WTC11 (cell line): ENCODE results near the gene GPR39. TPM values are rescaled to one million over a fixed set of nuclear protein-coding genes. Genes with fewer than 3 reads are reported as not detected.

ENCODE experiments used
- ATAC-seq: fragments of 200-7000 bp; cut with Tn5 transposase; 2 replicates; pipeline ENCODE4 v1.10.0; 2021; ENCODE audit warnings: mild to moderate bottlenecking, moderate library complexity
- CTCF ChIA-PET: fragments of 300-600 bp; sonication (Branson Sonifier 250); formaldehyde crosslinking; loops from one replicate; lab custom pipeline; 2021; ENCODE audit warnings: antibody characterized with exemption; lab: Charles Lee
- POLR2A ChIA-PET: fragments of 350-600 bp; sonication (Branson Sonifier 250); formaldehyde crosslinking; loops from one replicate; lab custom pipeline; 2021; ENCODE audit warnings: antibody characterized with exemption; lab: Charles Lee
- DNase-seq: peaks from one replicate; pipeline ENCODE4 v3.0.0; 2021; ENCODE audit warnings: low spot score
- H3K27ac Mint-ChIP-seq: 2 replicates; pipeline ENCODE4 v1.8.0; 2021; ENCODE audit warnings: mixed read lengths
- H3K27me3 Mint-ChIP-seq: 2 replicates; pipeline ENCODE4 v1.8.0; 2021; ENCODE audit warnings: low read depth, mild to moderate bottlenecking, moderate library complexity, mixed read lengths
- H3K36me3 Mint-ChIP-seq: 2 replicates; pipeline ENCODE4 v1.8.0; 2021; ENCODE audit warnings: mixed read lengths
- H3K4me1 Mint-ChIP-seq: 2 replicates; pipeline ENCODE4 v1.8.0; 2022; ENCODE audit warnings: mixed read lengths
- H3K4me3 Mint-ChIP-seq: 2 replicates; pipeline ENCODE4 v1.8.0; 2021; ENCODE audit warnings: mild to moderate bottlenecking, moderate library complexity, mixed read lengths
- H3K9me3 Mint-ChIP-seq: 2 replicates; pipeline ENCODE4 v1.8.0; 2021; ENCODE audit warnings: mixed read lengths
- CREB1 ChIP-seq: sonication (generic); formaldehyde crosslinking; IDR thresholded peaks from 2 replicates; pipeline ENCODE4 v1.8.0; 2023; ENCODE audit warnings: mild to moderate bottlenecking, missing genetic modification reagents
- MYBL2 ChIP-seq: sonication (generic); formaldehyde crosslinking; IDR thresholded peaks from 2 replicates; pipeline ENCODE4 v1.8.1; 2023; ENCODE audit warnings: mild to moderate bottlenecking, moderate library complexity, missing genetic modification reagents
- NFE2L1 ChIP-seq: sonication (generic); formaldehyde crosslinking; IDR thresholded peaks from 2 replicates; pipeline ENCODE4 v1.8.1; 2023; ENCODE audit warnings: missing genetic modification reagents
- PRRX2 ChIP-seq: fragments of 250-450 bp; sonication (Bioruptor Pico); IDR thresholded peaks from 2 replicates; pipeline ENCODE4 v1.8.0; 2021; ENCODE audit warnings: mild to moderate bottlenecking
- SMAD4 ChIP-seq: sonication (generic); formaldehyde crosslinking; IDR thresholded peaks from 2 replicates; pipeline ENCODE4 v1.8.0; 2022; ENCODE audit warnings: mild to moderate bottlenecking, missing genetic modification reagents
- TCF7 ChIP-seq: sonication (generic); formaldehyde crosslinking; IDR thresholded peaks from 2 replicates; pipeline ENCODE4 v1.8.0; 2022; ENCODE audit warnings: mild to moderate bottlenecking, low read depth, missing genetic modification reagents, moderate library complexity
- TEAD1 ChIP-seq: sonication (generic); formaldehyde crosslinking; IDR thresholded peaks from 2 replicates; pipeline ENCODE4 v1.8.0; 2022; ENCODE audit warnings: mild to moderate bottlenecking, missing genetic modification reagents
- ZNF219 ChIP-seq: sonication (generic); formaldehyde crosslinking; IDR thresholded peaks from 2 replicates; pipeline ENCODE4 v1.8.0; 2023; ENCODE audit warnings: missing genetic modification reagents, mild to moderate bottlenecking, borderline replicate concordance
- ZNF317 ChIP-seq: sonication (generic); formaldehyde crosslinking; IDR thresholded peaks from 2 replicates; pipeline ENCODE4 v1.8.1; 2023; ENCODE audit warnings: low read depth, mild to moderate bottlenecking, moderate library complexity, missing genetic modification reagents, borderline replicate concordance
- total RNA-seq: library from RNA; stranded (reverse); gene quantifications from 3 replicates; pipeline ENCODE4 v1.2.3, GENCODE V29; 2021
- TF ChIP-seq, protein P1 (sequence below): sonication (generic); formaldehyde crosslinking; IDR thresholded peaks from 2 replicates; pipeline ENCODE4 v1.8.0; 2022; ENCODE audit warnings: mild to moderate bottlenecking, missing genetic modification reagents
- TF ChIP-seq, protein P2 (sequence below): sonication (generic); formaldehyde crosslinking; IDR thresholded peaks from 2 replicates; pipeline ENCODE4 v1.8.1; 2023; ENCODE audit warnings: mild to moderate bottlenecking, missing genetic modification reagents
- TF ChIP-seq, protein P3 (sequence below): sonication (generic); formaldehyde crosslinking; IDR thresholded peaks from 2 replicates; pipeline ENCODE4 v1.8.1; 2023; ENCODE audit warnings: mild to moderate bottlenecking, missing genetic modification reagents
- TF ChIP-seq, protein P4 (sequence below): sonication (generic); formaldehyde crosslinking; IDR thresholded peaks from 2 replicates; pipeline ENCODE4 v1.8.1; 2022; ENCODE audit warnings: low read depth, mild to moderate bottlenecking, moderate library complexity, missing genetic modification reagents, borderline replicate concordance
- TF ChIP-seq, protein P5 (sequence below): sonication (generic); formaldehyde crosslinking; IDR thresholded peaks from 2 replicates; pipeline ENCODE4 v1.8.0; 2022; ENCODE audit warnings: mild to moderate bottlenecking, missing genetic modification reagents
- TF ChIP-seq, protein P6 (sequence below): sonication (generic); formaldehyde crosslinking; IDR thresholded peaks from 2 replicates; pipeline ENCODE4 v1.8.0; 2022; ENCODE audit warnings: mild to moderate bottlenecking, missing genetic modification reagents
- TF ChIP-seq, protein P7 (sequence below): sonication (generic); formaldehyde crosslinking; IDR thresholded peaks from 2 replicates; pipeline ENCODE4 v1.8.0; 2023; ENCODE audit warnings: missing genetic modification reagents, mild to moderate bottlenecking, borderline replicate concordance

Gene GPR39
- total RNA-seq, 1 experiment from 2014 or later = 0.74 TPM

DNA sequence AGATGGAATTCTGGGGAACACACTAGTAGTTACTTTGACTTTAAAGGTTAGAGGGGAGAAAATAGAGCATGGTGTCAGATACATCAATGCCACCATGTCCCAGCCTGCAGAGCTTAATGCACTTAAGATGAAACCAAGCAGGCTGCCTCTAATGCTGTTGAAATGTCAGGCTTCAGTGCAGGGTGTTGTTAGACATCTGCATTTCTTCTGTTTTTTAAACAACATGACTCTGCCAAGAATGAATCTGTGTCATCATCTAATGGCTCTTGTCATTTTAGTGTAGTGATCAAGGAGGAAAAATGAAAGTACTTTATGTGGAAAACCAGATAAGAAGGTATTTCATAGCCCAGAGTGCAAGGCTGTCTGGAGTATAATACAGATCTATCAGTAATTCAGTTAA is 223.5 kb downstream of the GPR39 start (continued):
- TF ChIP-seq, protein P1, sequence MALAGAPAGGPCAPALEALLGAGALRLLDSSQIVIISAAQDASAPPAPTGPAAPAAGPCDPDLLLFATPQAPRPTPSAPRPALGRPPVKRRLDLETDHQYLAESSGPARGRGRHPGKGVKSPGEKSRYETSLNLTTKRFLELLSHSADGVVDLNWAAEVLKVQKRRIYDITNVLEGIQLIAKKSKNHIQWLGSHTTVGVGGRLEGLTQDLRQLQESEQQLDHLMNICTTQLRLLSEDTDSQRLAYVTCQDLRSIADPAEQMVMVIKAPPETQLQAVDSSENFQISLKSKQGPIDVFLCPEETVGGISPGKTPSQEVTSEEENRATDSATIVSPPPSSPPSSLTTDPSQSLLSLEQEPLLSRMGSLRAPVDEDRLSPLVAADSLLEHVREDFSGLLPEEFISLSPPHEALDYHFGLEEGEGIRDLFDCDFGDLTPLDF (CRISPR knock-in tag) = no peak
- no peak for TF ChIP-seq ZNF317 (CRISPR knock-in tag)

DNA sequence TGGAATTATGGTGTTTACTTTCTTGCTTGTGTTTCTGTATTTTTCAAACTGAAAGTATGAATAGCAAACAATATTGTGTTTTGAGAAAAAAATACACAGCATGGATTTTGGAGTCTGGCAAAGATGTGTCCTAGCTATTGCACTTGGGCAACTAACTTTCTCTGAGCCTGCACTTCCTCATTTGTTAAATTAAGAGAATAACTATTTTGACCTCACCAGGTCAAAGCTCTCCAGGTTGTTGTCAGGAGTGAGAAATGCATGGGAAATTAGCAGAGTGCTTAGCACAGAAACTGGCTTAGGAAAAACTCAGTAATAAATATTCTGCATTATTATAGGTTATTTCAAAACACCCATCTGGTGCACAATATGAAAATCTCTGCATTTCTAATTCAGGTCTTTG is 225.2 kb downstream of the GPR39 start:
- TF ChIP-seq TCF7 (CRISPR knock-in tag) (no peak), SMAD4 (CRISPR knock-in tag) (no peak), CREB1 (CRISPR knock-in tag) (no peak), NFE2L1 (CRISPR knock-in tag) (no peak), PRRX2 (no peak), MYBL2 (CRISPR knock-in tag) (no peak), ZNF219 (CRISPR knock-in tag) (no peak), TEAD1 (CRISPR knock-in tag) (no peak)
- TF ChIP-seq, protein P2, sequence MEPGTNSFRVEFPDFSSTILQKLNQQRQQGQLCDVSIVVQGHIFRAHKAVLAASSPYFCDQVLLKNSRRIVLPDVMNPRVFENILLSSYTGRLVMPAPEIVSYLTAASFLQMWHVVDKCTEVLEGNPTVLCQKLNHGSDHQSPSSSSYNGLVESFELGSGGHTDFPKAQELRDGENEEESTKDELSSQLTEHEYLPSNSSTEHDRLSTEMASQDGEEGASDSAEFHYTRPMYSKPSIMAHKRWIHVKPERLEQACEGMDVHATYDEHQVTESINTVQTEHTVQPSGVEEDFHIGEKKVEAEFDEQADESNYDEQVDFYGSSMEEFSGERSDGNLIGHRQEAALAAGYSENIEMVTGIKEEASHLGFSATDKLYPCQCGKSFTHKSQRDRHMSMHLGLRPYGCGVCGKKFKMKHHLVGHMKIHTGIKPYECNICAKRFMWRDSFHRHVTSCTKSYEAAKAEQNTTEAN (CRISPR knock-in tag) = no peak
- TF ChIP-seq, protein P3, sequence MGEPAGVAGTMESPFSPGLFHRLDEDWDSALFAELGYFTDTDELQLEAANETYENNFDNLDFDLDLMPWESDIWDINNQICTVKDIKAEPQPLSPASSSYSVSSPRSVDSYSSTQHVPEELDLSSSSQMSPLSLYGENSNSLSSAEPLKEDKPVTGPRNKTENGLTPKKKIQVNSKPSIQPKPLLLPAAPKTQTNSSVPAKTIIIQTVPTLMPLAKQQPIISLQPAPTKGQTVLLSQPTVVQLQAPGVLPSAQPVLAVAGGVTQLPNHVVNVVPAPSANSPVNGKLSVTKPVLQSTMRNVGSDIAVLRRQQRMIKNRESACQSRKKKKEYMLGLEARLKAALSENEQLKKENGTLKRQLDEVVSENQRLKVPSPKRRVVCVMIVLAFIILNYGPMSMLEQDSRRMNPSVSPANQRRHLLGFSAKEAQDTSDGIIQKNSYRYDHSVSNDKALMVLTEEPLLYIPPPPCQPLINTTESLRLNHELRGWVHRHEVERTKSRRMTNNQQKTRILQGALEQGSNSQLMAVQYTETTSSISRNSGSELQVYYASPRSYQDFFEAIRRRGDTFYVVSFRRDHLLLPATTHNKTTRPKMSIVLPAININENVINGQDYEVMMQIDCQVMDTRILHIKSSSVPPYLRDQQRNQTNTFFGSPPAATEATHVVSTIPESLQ = no peak
- TF ChIP-seq, protein P4, sequence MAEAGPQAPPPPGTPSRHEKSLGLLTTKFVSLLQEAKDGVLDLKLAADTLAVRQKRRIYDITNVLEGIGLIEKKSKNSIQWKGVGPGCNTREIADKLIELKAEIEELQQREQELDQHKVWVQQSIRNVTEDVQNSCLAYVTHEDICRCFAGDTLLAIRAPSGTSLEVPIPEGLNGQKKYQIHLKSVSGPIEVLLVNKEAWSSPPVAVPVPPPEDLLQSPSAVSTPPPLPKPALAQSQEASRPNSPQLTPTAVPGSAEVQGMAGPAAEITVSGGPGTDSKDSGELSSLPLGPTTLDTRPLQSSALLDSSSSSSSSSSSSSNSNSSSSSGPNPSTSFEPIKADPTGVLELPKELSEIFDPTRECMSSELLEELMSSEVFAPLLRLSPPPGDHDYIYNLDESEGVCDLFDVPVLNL (CRISPR knock-in tag) = no peak
- TF ChIP-seq, protein P5, sequence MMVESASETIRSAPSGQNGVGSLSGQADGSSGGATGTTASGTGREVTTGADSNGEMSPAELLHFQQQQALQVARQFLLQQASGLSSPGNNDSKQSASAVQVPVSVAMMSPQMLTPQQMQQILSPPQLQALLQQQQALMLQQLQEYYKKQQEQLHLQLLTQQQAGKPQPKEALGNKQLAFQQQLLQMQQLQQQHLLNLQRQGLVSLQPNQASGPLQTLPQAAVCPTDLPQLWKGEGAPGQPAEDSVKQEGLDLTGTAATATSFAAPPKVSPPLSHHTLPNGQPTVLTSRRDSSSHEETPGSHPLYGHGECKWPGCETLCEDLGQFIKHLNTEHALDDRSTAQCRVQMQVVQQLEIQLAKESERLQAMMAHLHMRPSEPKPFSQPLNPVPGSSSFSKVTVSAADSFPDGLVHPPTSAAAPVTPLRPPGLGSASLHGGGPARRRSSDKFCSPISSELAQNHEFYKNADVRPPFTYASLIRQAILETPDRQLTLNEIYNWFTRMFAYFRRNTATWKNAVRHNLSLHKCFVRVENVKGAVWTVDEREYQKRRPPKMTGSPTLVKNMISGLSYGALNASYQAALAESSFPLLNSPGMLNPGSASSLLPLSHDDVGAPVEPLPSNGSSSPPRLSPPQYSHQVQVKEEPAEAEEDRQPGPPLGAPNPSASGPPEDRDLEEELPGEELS (CRISPR knock-in tag) = no peak
- TF ChIP-seq, protein P6, sequence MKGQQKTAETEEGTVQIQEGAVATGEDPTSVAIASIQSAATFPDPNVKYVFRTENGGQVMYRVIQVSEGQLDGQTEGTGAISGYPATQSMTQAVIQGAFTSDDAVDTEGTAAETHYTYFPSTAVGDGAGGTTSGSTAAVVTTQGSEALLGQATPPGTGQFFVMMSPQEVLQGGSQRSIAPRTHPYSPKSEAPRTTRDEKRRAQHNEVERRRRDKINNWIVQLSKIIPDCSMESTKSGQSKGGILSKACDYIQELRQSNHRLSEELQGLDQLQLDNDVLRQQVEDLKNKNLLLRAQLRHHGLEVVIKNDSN (CRISPR knock-in tag) = no peak
- TF ChIP-seq, protein P7, sequence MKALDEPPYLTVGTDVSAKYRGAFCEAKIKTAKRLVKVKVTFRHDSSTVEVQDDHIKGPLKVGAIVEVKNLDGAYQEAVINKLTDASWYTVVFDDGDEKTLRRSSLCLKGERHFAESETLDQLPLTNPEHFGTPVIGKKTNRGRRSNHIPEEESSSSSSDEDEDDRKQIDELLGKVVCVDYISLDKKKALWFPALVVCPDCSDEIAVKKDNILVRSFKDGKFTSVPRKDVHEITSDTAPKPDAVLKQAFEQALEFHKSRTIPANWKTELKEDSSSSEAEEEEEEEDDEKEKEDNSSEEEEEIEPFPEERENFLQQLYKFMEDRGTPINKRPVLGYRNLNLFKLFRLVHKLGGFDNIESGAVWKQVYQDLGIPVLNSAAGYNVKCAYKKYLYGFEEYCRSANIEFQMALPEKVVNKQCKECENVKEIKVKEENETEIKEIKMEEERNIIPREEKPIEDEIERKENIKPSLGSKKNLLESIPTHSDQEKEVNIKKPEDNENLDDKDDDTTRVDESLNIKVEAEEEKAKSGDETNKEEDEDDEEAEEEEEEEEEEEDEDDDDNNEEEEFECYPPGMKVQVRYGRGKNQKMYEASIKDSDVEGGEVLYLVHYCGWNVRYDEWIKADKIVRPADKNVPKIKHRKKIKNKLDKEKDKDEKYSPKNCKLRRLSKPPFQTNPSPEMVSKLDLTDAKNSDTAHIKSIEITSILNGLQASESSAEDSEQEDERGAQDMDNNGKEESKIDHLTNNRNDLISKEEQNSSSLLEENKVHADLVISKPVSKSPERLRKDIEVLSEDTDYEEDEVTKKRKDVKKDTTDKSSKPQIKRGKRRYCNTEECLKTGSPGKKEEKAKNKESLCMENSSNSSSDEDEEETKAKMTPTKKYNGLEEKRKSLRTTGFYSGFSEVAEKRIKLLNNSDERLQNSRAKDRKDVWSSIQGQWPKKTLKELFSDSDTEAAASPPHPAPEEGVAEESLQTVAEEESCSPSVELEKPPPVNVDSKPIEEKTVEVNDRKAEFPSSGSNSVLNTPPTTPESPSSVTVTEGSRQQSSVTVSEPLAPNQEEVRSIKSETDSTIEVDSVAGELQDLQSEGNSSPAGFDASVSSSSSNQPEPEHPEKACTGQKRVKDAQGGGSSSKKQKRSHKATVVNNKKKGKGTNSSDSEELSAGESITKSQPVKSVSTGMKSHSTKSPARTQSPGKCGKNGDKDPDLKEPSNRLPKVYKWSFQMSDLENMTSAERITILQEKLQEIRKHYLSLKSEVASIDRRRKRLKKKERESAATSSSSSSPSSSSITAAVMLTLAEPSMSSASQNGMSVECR (CRISPR knock-in tag) = no peak
- POLR2A ChIA-PET = no interaction called here
- no peak for DNase-seq
- H3K4me3 Mint-ChIP-seq = no peak overlapping the region
- H3K27me3 Mint-ChIP-seq = no peaks in the 10 kb centered on the region
- no peak for ATAC-seq
- no peak overlapping the region for H3K27ac Mint-ChIP-seq
- H3K36me3 Mint-ChIP-seq = no peaks in the 10 kb centered on the region
- H3K9me3 Mint-ChIP-seq = no peaks in the 10 kb centered on the region
- H3K4me1 Mint-ChIP-seq = peaks cover 31% of the 10 kb centered on the region
- CTCF ChIA-PET = no interaction called here
